Breast epithelium (tissue), 3 donors: ENCODE data around the gene HJV.

Source experiments
- CTCF ChIP-seq, 3 donors: fragments of 450-650 bp; IDR thresholded peaks; one replicate each; pipeline ENCODE4 v1.5.1; 2016 to 2017; ENCODE audit warnings: antibody characterized with exemption in 3 of 3, mild to moderate bottlenecking in 3 of 3, moderate library complexity in 3 of 3
- POLR2AphosphoS5 ChIP-seq, 3 donors: sonication (generic); formaldehyde crosslinking; IDR thresholded peaks; one replicate each; pipeline ENCODE4 v1.6.1; 2017; ENCODE audit warnings: antibody characterized with exemption in 3 of 3

- TF ChIP-seq POLR2AphosphoS5 (IDR thresholded peaks at IDR 0.05), result peak; percentile 99 to 100 (median 99)
- TF ChIP-seq CTCF (IDR thresholded peaks at IDR 0.05), result peak in 1 of 3 donors; percentile 9
Measured at GRCh38 chr1:145996433-145997015, 25.0 kb downstream of the HJV start, which contains the start of gene TXNIP.
